ENCODE measurements around the gene KCNQ5.
"Not testable (repeated sequence)": the region's sequence is repeated elsewhere in the genome, so short reads cannot be mapped to it uniquely, and the experiment has no call there.

KCNQ5 gene

DNA sequence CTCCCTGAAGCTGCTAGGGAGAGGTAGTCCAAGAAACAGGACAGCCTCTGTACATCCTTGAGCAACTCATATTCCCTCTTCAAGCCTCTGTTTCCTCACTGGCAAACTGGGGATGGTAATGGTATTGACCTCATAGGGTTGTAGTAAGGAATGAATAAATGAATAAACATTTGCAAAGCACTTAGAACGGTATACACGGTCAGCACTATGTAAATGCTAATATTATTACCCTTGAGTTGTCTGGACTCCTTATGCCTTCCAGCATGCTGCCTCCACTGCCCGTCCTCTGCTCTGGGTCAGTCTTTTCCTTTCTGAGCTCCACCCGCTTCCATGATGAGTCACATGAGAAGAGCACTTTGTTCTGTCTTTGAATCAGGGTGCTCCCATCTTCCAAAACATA lies 552.8 kb downstream of the KCNQ5 start:
- no peak overlapping the region for H3K4me3 Mint-ChIP-seq
- no peaks in the 10 kb centered on the region for H3K27me3 Mint-ChIP-seq (ENCODE audit: low read depth)
- H3K9me3 Mint-ChIP-seq = no peaks in the 10 kb centered on the region
- H3K36me3 Mint-ChIP-seq (ENCODE audit: low read depth) = no peaks in the 10 kb centered on the region
- no peaks in the 10 kb centered on the region for H3K4me1 Mint-ChIP-seq (ENCODE audit: low read depth)
- H3K27ac Mint-ChIP-seq = no peak overlapping the region

DNA sequence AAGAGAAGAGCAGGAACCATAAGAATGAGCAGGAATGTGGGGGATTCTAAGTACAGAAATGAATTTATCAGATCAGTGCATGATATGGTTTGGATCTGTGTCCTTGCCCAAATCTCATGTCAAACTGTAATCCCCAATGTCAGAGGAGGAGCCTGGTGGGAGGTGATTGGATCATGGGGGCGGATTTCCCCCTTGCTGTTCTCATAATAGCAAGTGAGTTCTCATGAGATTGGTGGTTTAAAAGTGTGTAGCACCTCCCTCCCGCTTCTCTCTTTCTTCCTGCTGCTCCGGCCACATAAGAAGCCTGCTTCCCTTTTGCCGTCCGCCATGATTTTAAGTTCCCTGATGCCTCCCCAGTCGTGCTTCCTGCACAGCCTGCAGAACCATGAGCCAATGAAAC lies 554.2 kb downstream of the KCNQ5 start:
- peaks cover 3% of the 10 kb centered on the region for H3K4me1 Mint-ChIP-seq (ENCODE audit: low read depth)
- no peak overlapping the region for H3K27ac Mint-ChIP-seq
- no peaks in the 10 kb centered on the region for H3K27me3 Mint-ChIP-seq (ENCODE audit: low read depth)
- no peaks in the 10 kb centered on the region for H3K36me3 Mint-ChIP-seq (ENCODE audit: low read depth)
- no peak overlapping the region for H3K4me3 Mint-ChIP-seq
- H3K9me3 Mint-ChIP-seq = no peaks in the 10 kb centered on the region

DNA sequence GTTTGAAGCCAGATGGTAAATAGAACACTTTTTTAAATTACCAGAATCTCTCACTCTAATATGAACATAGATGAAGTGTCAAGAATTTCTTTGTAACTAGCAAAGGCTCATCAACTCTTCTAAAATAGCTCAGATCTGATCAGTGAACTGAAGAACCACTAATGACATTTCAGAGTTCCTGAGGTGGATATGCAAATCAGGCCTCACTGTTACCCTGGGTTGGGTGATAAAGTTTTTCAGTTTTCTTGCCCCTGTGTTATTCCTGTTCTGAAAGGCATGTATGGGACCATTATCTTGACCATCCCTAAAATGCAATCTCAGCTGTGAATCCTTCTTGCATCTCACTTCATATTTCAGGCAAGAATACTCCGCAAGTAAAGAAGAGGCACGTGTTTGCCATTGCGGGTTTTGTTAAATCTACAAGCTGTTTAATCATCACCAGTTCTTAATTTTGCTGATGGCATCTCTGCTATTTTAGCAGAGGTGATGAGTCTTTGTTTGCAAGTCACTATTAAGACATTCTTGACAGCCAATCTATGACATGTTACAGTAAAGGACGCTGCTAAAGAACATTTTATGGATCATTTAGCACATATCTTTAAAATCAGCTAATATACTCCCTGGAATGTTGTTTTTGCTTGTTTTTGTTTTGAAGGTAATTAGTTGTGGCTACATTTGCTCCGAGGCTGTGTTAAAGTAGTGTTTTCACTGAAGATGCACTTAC lies 555.5 kb downstream of the KCNQ5 start:
- H3K36me3 Mint-ChIP-seq (ENCODE audit: low read depth) = no peaks in the 10 kb centered on the region
- H3K27ac Mint-ChIP-seq = no peak overlapping the region
- no peaks in the 10 kb centered on the region for H3K9me3 Mint-ChIP-seq
- H3K27me3 Mint-ChIP-seq (ENCODE audit: low read depth) = no peaks in the 10 kb centered on the region
- H3K4me3 Mint-ChIP-seq = no peak overlapping the region
- peaks cover 3% of the 10 kb centered on the region for H3K4me1 Mint-ChIP-seq (ENCODE audit: low read depth)

DNA sequence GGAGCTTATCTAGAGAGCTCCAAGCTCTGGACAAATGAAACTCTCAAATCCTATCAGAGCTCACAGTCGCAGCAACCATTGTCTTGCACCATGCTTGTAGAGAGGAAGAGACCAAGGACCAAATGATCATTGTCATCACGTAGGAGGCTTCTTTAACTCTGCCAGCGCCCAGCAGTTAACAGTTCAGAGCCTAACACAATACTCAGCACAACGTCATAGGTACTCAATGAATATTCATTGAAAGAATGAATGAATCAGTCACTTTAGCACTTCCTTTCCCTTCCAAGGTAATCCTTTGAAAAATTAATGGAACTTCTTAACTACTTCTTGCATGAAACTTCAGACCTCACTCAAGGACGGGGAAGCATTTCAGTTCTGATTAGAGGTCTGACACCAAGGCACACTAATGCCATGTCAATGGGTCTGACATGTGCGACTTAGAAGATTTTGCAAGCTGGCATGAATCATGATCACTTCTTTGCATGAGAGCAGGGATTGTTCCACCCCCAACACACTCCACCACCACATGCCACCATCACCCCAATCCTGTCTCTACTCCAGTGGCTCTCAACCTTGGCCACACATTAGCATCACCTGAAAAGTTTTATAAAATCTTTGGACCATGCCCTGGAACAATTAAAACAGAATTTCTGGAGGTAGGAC lies 558.3 kb downstream of the KCNQ5 start:
- no peak overlapping the region for H3K4me3 Mint-ChIP-seq
- H3K36me3 Mint-ChIP-seq (ENCODE audit: low read depth) = no peaks in the 10 kb centered on the region
- no peaks in the 10 kb centered on the region for H3K9me3 Mint-ChIP-seq
- H3K4me1 Mint-ChIP-seq (ENCODE audit: low read depth) = peaks cover 3% of the 10 kb centered on the region
- no peak overlapping the region for H3K27ac Mint-ChIP-seq
- H3K27me3 Mint-ChIP-seq (ENCODE audit: low read depth) = peaks cover 3% of the 10 kb centered on the region

DNA sequence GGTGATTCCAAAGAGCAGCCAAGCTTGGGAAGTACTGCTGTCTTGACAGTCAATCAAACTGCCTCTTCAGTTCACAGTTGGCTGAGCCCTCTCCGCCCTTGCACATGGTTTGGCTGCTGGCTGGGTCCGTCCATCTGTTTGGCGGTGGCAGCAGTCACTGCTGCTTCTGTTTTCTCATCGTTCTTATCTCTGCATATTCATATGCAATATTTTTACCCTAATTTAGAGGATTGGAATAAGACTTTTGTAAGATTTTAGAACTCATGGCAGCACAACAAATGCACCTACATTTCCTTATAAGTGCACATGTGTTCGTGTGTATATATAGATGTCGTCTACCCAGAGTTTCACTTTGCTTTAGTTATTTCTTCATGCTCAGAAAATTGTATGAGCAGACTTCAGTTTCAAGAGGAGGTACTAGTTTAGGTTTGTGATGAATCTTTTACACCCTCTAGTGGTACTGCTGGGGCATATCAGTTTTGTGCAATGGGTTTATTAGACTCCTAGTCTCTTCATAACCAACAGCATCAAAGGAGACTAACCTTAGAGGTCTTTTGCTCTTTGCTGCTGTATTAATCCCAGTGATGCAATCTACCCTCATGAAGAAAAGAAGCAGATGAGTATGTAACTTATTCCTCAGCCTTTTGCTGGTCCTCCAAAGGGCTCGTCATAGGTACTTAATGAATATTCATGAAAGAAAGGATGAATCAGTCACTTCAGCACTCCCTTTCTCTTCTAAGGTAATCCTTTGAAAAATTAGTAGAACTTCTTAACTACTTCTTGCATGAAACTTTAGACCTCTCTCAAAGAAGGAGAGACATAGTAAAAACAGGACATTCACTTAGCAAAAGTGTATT lies 559.1 kb downstream of the KCNQ5 start:
- Mint-ChIP-seq H3K4me1 (ENCODE audit: low read depth) (peaks cover 3% of the 10 kb centered on the region), H3K27ac (no peak overlapping the region), H3K4me3 (peak overlapping the region; percentile 0)

DNA sequence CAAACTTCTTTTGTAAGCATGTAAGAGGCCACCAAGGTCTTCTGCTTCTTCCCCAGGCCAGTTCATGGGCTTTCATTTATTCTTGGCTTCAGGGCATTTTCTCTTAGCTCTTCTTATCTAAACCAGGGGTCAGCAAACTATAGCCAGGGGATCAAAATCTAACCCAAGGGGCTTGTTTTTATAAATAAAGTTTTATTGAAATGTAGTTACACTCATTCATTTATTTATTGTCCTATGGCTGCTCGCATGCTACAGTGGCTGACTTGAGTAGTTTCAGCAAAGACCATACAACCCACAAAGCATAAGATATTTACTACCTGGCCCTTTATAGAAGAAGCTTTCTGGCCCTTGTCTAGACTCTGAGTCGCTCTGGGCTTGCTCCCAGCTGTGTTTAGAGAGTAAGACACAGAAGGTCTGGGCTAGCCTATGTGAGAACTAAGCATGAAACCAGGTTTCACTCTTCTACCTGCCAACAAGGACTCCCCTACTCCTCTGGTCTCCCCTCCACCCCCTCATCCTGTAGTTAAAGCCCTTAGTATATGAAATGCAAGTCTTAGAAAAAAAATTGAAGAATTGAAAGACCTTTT lies 560.2 kb downstream of the KCNQ5 start:
- no peak overlapping the region for H3K27ac Mint-ChIP-seq
- no peaks in the 10 kb centered on the region for H3K9me3 Mint-ChIP-seq
- no peaks in the 10 kb centered on the region for H3K36me3 Mint-ChIP-seq (ENCODE audit: low read depth)
- H3K27me3 Mint-ChIP-seq (ENCODE audit: low read depth) = peaks cover 3% of the 10 kb centered on the region
- no peak overlapping the region for H3K4me3 Mint-ChIP-seq
- peaks cover 3% of the 10 kb centered on the region for H3K4me1 Mint-ChIP-seq (ENCODE audit: low read depth)

More for the DNA sequence above, 559.1 kb downstream of the KCNQ5 start:
- H3K9me3 Mint-ChIP-seq = no peaks in the 10 kb centered on the region
- H3K36me3 Mint-ChIP-seq (ENCODE audit: low read depth) = no peaks in the 10 kb centered on the region
- peaks cover 3% of the 10 kb centered on the region for H3K27me3 Mint-ChIP-seq (ENCODE audit: low read depth)

DNA sequence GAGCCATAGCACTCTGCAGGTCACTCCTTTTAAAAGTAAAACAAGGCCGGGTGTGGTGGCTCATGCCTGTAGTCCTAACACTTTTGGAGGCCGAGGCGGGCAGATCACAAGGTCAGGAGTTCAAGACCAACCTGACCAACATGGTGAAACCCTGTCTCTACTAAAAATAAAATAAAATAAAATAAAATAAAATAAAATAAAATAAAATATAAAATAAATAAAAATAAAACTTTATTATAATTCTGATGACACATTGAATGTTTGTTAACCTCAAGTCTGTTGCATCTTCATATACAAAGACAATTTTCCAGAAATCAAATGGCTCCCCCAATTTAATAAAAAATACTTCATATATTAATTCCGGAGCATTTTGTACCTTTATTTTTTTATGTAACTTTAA lies 571.4 kb downstream of the KCNQ5 start:
- not testable (repeated sequence) for H3K27ac Mint-ChIP-seq; H3K9me3 Mint-ChIP-seq; H3K36me3 Mint-ChIP-seq (ENCODE audit: low read depth); H3K4me1 Mint-ChIP-seq (ENCODE audit: low read depth); H3K4me3 Mint-ChIP-seq; H3K27me3 Mint-ChIP-seq (ENCODE audit: low read depth)

DNA sequence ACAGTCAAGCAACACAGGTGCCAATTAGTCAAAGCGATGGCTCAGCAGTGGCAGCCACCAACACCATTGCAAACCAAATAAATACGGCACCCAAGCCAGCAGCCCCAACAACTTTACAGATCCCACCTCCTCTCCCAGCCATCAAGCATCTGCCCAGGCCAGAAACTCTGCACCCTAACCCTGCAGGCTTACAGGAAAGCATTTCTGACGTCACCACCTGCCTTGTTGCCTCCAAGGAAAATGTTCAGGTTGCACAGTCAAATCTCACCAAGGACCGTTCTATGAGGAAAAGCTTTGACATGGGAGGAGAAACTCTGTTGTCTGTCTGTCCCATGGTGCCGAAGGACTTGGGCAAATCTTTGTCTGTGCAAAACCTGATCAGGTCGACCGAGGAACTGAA lies 572.9 kb downstream of the KCNQ5 start:
- no peak overlapping the region for H3K4me3 Mint-ChIP-seq
- H3K4me1 Mint-ChIP-seq (ENCODE audit: low read depth) = no peaks in the 10 kb centered on the region
- H3K27me3 Mint-ChIP-seq (ENCODE audit: low read depth) = no peaks in the 10 kb centered on the region
- no peaks in the 10 kb centered on the region for H3K36me3 Mint-ChIP-seq (ENCODE audit: low read depth)
- H3K9me3 Mint-ChIP-seq = no peaks in the 10 kb centered on the region
- H3K27ac Mint-ChIP-seq = no peak overlapping the region

DNA sequence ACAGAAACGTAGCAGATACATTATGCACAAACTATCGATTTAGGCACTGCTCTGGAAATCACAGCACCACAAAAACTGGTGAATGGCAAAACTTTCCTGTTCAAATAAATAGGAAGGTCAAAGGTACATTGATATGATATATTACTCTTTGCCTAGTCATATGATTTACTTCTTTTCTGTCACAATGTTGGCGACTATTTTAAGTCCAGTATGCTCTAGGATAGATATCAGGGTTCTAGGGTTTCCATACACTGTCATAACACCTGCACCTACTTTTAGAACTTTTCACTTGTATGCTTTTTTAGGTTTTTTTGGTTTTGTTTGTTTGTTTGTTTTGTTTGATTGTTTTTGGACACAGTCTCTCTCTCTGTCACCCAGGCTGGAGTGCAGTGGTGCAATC lies 578.4 kb downstream of the KCNQ5 start:
- Mint-ChIP-seq H3K9me3 (no peaks in the 10 kb centered on the region), H3K27me3 (ENCODE audit: low read depth) (no peaks in the 10 kb centered on the region), H3K36me3 (ENCODE audit: low read depth) (no peaks in the 10 kb centered on the region), H3K27ac (no peak overlapping the region), H3K4me3 (no peak overlapping the region), H3K4me1 (ENCODE audit: low read depth) (no peaks in the 10 kb centered on the region)

DNA sequence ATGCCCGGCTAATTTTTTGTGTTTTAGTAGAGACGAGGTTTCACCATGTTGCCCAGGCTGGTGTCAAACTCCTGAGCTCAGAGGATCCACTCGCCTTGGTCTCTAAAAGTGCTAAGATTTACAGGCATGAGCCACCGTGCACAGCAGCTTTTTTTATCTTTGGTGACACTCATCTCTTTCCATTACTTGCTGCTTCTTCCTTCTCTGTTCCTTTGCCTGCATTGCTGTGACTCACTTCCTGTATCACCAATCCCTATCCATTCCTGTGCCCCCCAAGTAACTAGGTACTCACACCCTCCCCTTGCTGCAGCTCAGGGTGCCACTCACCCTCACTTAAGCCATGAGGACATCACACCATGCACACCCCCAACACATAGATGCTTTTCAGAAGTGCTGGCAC lies 578.9 kb downstream of the KCNQ5 start:
- Mint-ChIP-seq H3K36me3 (ENCODE audit: low read depth) (no peaks in the 10 kb centered on the region), H3K4me1 (ENCODE audit: low read depth) (no peaks in the 10 kb centered on the region), H3K4me3 (no peak overlapping the region), H3K9me3 (no peaks in the 10 kb centered on the region), H3K27me3 (ENCODE audit: low read depth) (no peaks in the 10 kb centered on the region), H3K27ac (no peak overlapping the region)

DNA sequence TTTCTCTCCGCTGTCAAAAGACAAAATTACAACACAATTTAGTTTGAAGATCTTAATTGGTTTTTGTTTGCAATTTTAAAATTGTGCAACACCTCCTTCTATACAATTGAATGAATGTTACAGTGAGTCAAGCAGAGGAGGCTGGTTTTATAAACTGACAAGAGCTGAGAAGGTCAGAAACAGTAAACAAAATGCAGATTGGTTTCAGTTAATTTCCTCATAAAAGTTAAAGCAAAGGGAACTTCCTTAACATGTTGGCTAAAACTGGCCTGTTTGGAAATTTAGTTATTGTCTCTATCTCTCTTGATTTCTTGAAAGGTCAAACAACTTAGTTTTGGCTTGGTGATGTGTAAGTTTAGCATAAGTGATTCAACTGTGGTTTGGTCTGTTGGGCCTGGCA lies 581.2 kb downstream of the KCNQ5 start:
- no peaks in the 10 kb centered on the region for H3K4me1 Mint-ChIP-seq (ENCODE audit: low read depth)
- no peak overlapping the region for H3K27ac Mint-ChIP-seq
- H3K4me3 Mint-ChIP-seq = no peak overlapping the region
- no peaks in the 10 kb centered on the region for H3K36me3 Mint-ChIP-seq (ENCODE audit: low read depth)
- H3K9me3 Mint-ChIP-seq = no peaks in the 10 kb centered on the region
- no peaks in the 10 kb centered on the region for H3K27me3 Mint-ChIP-seq (ENCODE audit: low read depth)

DNA sequence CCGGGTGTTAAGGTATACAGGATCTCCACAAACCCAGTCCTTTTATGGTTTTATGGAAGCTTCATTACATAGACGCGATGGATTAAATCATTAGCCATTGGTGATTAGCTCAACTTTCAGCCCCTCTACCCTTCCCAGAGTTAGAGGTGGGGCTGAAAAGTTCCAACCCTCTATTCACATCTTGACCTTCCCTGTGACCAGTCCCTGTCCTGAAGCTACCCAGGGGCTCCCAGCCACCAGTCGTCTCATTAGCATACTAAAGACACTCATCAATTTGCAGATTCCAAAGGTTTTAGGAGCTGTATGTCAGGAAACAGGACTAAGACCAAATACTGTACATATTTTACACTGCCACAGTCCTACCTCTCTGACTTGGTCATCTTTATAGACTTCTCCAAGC lies 582.4 kb downstream of the KCNQ5 start:
- Mint-ChIP-seq H3K27me3 (ENCODE audit: low read depth) (no peaks in the 10 kb centered on the region), H3K9me3 (no peaks in the 10 kb centered on the region), H3K4me1 (ENCODE audit: low read depth) (no peaks in the 10 kb centered on the region), H3K36me3 (ENCODE audit: low read depth) (no peaks in the 10 kb centered on the region), H3K27ac (no peak overlapping the region), H3K4me3 (no peak overlapping the region)

DNA sequence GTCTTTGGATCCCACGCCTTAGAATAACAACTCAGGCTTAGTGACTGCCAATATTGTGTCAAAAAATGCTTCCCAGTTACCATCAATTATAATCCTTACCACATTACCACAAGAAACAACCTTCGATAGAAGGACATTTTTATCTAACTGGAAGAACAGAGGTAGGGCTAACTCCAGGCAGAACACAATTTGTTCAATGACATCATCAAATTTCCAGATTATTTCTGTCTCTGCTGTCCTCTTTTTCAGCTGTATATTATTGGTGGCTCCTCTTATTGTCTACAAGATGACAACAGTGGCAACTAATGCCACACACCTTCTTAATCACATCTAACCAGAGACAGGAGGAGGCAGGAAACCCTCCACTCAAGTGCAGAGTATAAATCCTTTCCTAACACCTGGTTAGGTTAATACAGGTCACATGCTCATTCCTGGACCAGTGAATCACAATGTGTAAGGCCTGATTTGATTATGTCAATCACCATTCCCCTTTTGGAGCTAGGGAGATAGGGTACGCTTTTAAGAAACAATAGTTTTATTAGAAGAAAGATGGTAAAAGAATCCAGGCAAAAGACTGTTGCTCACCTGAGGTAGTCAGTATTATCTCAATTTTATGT lies 585.5 kb downstream of the KCNQ5 start:
- no peaks in the 10 kb centered on the region for H3K9me3 Mint-ChIP-seq
- no peak overlapping the region for H3K27ac Mint-ChIP-seq
- no peak overlapping the region for H3K4me3 Mint-ChIP-seq
- H3K27me3 Mint-ChIP-seq (ENCODE audit: low read depth) = no peaks in the 10 kb centered on the region
- H3K36me3 Mint-ChIP-seq (ENCODE audit: low read depth) = no peaks in the 10 kb centered on the region
- no peaks in the 10 kb centered on the region for H3K4me1 Mint-ChIP-seq (ENCODE audit: low read depth)

DNA sequence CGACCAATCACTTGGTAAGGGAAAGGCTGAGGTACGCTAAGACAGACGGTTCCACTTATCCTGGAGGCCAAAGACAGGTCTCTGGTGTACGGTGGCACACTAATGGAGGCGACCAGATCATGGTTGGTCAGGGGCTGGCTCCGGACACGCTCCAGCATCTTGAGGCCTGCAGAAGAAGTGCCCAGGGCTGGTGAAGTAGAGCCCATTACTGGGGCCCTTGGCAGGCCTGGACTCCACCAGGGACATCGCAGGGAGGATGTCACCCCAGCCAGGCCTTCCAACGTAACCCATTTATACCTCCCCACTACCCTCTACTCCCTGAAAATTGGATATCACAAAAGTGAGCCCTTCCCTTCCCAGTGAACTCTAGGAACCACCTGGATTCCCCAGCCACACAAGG lies 587.3 kb downstream of the KCNQ5 start:
- Mint-ChIP-seq H3K4me3 (no peak overlapping the region), H3K36me3 (ENCODE audit: low read depth) (no peaks in the 10 kb centered on the region), H3K27ac (no peak overlapping the region), H3K27me3 (ENCODE audit: low read depth) (no peaks in the 10 kb centered on the region), H3K4me1 (ENCODE audit: low read depth) (no peaks in the 10 kb centered on the region), H3K9me3 (no peaks in the 10 kb centered on the region)
